ENCODE data around the gene UBE2QL1.

The UBE2QL1 gene

DNA sequence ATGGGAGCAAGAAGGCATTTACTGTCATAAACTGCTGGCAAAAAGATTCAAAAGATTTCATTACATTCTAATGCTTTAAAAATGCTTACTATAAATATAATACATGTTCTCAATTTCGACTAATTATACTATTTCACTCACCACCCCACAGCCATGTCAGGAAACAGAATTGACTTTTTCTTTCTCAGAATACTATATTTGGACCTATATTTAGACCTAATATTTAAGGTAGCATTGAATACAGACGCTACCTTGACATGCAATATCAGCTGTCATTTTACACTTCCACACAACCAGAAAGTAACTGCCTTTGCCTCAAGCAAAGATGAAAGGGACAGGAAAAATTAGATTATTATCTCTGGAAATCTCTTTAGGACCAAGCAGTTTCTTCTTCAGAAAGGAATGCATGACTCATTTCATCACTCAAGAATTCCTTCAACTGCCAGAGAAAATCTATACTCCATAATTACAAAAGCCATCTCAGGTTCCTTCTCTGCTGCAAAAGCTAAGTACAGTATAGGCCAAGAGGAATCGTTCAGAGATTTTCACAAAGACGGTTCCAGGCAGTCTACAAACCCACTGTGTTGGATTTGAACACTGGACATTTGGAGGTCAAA, 11.8 kb upstream of the UBE2QL1 start:
- peak; percentile 8 for DNase-seq (ENCODE audit: low read depth)
- TF ChIP-seq, protein P1, sequence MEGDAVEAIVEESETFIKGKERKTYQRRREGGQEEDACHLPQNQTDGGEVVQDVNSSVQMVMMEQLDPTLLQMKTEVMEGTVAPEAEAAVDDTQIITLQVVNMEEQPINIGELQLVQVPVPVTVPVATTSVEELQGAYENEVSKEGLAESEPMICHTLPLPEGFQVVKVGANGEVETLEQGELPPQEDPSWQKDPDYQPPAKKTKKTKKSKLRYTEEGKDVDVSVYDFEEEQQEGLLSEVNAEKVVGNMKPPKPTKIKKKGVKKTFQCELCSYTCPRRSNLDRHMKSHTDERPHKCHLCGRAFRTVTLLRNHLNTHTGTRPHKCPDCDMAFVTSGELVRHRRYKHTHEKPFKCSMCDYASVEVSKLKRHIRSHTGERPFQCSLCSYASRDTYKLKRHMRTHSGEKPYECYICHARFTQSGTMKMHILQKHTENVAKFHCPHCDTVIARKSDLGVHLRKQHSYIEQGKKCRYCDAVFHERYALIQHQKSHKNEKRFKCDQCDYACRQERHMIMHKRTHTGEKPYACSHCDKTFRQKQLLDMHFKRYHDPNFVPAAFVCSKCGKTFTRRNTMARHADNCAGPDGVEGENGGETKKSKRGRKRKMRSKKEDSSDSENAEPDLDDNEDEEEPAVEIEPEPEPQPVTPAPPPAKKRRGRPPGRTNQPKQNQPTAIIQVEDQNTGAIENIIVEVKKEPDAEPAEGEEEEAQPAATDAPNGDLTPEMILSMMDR (conservative IDR thresholded peaks at IDR 0.05; ENCODE audit: low read length): no peak
- H3K4me3 ChIP-seq (ENCODE audit: low read length): no peak overlapping the region

DNA sequence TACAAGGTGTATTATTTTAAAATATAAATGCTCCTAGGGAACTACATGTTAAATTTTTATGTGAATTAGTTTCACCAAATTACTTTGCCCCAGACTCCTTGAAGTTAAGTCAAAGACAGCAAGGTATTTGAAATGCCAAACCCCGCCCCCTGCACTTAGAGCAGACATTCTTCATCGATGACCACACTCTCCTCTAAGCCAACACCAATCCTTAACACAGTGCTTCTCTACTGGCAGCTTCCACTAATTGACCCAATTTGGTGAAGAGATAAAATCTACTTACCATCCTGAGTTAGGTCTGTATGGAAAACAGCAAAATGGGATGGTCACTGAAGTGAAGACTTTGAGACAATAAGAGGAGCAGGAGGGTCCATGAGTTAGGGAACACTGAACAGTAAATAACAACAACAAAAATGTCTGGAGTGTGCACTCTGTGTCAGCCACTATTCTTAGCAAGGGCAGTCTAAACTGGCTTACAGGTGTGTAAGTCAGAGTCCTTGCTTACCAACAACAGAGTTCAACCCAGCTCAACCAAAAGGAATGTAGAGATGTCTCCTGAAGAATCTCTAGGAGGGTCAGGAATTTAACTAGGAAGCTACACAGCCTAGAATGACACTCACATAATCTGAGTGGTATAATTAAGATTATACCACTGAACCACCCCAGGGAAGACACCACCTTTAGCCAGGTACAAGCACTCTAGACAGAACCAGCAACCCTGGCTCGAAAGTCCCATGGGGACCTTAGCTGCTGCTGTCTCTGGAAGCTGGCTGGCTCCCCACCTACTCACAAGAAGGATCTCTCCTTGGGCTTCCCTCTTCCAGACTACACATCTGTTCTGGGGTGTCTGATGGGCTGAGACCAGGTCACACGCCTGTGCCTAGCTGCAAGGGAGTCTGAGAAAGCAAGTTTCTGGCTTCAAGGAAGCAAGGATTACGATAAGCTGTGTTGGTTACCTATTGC, 8.8 kb upstream of the UBE2QL1 start:
- no peak overlapping the region for H3K4me3 ChIP-seq (ENCODE audit: low read length)
- peak; percentile 27 for DNase-seq (ENCODE audit: low read depth)
- TF ChIP-seq, protein P1 (conservative IDR thresholded peaks at IDR 0.05; ENCODE audit: low read length): no peak

DNA sequence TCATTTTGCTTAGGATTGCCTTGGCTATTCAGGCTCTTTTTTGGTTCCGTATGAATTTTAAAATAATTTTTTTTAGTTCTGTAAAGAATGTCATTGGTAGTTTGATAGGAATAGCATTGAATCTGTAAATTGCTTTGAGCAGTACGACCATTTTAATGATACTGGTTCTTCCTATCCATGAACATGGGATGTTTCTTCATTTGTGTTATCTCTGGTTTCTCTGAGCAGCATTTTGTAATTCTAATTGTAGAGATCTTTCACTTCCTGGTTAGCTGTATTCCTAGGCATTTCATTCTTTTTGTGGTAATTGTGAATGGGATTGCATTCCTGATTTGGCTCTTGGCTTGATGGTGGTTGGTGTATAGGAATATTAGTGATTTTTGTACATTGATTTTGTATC, 6.3 kb upstream of the UBE2QL1 start:
- no peak overlapping the region for H3K4me3 ChIP-seq (ENCODE audit: low read length)
- no peak for DNase-seq (ENCODE audit: low read depth)
- TF ChIP-seq, protein P1 (conservative IDR thresholded peaks at IDR 0.05; ENCODE audit: low read length): no peak

DNA sequence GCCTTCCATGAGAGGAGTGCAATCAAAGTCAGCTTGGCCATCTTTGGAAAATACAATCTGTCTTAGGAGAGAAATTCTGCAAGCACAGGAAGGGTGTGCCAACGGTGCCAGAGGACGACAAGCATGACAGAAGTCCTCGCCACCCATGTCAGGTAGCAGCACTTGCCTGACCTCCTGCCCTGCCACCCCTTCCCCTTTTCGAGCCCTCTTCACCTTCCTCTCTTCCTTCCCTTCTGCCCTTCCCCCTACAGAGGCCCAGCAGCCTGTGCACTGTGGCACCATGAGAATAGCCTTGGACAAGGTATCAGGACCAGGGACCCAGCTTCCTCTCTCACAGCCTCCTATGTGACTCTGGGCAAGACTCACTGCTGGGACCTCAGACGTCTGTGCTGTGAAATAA, 5.3 kb upstream of the UBE2QL1 start:
- no peak for DNase-seq (ENCODE audit: low read depth)
- TF ChIP-seq, protein P1 (conservative IDR thresholded peaks at IDR 0.05; ENCODE audit: low read length): no peak
- H3K4me3 ChIP-seq (ENCODE audit: low read length): no peak overlapping the region

DNA sequence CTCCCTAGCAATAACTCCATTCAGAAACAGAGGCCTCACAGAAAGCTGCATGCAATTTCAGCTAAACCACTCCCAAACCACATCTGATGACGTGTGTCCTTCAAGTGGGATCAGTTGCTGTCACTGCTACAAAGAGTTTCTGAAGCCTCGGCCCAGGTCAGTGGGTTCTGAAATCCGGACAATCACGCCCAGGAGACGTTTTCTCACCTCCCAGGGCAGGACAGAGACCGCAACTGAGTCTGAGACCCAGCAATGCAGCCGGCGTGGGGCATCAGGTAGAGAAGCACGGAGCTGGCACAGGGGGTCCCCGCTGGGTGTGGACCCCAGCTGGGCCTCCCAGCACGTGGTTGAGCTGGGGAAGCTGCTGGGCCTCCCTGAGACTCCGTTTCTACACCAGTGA, 2.6 kb upstream of the UBE2QL1 start:
- DNase-seq (ENCODE audit: low read depth): no peak
- H3K4me3 ChIP-seq (ENCODE audit: low read length): no peak overlapping the region
- TF ChIP-seq, protein P1 (conservative IDR thresholded peaks at IDR 0.05; ENCODE audit: low read length): no peak

DNA sequence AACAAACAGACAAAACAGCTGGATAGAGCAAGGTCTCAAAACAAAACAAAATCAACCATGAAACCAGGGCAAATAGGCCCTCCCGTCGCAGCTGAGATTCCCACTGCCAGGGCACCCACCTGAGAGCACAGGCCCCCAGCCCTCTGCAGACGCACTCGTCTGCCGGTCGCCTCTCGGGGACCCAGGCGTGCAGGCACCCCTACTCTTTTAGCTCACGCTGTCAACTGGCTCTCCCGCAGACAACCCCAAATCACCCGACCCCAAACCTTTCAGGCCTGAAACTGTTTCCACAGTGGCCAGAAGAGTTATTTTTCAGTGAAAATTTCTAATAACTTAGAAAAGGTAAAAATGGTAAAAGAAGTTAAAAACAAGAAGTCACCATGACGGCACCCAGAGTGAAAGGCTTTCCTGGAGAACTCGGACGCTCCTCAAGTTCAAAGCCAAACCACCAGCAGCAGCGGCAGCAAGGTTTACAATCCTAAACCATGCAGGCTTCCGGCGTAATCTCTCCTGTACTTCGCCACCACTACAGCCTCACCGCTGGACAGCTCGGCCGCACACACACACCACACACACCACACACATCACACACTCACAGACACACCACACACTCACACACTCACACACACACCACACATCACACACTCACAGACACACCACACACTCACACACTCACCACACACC, 1.9 kb upstream of the UBE2QL1 start:
- TF ChIP-seq, protein P1 (conservative IDR thresholded peaks at IDR 0.05; ENCODE audit: low read length): no peak
- no peak overlapping the region for H3K4me3 ChIP-seq (ENCODE audit: low read length)
- DNase-seq (ENCODE audit: low read depth): no peak

Measured in AG10803 (cell line).